Effector CD8-positive, alpha-beta T cell (primary cell): ENCODE data around the gene PARD3B.

Experiments used
- DNase-seq: peaks from one replicate; lab custom pipeline; 2025; lab: John Stamatoyannopoulos, UW

PARD3B gene

DNA sequence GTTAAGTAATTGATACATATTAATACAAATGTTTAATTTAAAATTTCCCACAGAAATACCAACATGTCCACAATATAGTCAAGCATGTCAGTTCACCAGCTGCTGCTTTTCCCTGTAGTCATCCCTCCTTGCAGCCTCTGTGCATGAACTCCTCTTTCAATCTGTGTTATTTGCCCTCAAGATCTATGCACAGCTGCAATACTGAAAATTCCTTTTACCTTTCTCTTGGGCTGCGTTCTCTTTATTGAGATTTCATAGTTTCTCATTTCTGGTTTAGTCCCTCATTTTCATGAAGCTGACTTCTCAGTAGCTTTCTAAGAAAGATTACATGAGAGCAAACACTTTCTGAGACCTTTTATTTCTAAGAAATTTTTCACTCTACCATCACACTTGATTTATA, 464.9 kb downstream of the PARD3B start:
- no peak for DNase-seq

- DNase-seq = no peak
Measured at GRCh38 chr2:205011031-205011430, 465.8 kb downstream of the PARD3B start.

DNA sequence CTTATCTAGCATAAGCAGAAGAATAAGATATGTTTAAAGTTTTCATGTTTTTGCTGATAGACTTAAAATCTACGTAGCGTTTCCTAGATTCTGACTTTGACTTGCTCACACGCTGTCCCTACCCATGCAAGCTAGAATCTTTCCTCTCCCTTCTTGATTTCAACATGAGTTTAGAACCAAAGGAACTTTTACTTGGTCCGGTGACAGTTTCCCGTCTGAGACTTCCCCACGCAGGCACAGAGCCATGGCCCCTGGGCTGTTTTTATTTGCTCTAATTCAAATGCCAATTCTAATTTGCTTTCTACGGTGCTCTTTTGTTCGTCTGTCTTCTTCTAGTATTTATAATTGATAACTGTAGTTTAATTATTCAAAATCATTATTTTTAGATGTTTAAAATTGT, 467.7 kb downstream of the PARD3B start:
- no peak for DNase-seq

DNA sequence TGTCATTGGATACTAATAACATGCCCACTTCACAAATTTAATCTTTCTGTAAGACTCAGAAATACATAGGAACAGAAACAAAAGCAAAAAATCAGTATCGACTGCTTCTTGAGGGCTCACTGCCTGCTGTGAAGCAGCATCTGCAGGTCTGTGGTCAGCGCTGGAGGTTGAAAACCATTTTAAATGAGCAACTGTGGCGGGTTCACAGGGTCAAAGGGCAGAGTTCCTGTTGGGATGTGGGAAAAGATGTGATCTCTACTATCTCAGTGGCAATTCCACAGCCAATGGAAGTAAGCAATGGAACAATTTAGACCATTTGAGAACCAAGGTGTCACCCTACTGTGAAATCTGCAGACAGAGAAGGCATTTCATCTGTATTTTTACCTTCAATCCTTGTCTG, 468.3 kb downstream of the PARD3B start:
- no peak for DNase-seq

GRCh38 chr2:205014201-205014600, 468.9 kb downstream of the PARD3B start:
- DNase-seq = no peak

DNA sequence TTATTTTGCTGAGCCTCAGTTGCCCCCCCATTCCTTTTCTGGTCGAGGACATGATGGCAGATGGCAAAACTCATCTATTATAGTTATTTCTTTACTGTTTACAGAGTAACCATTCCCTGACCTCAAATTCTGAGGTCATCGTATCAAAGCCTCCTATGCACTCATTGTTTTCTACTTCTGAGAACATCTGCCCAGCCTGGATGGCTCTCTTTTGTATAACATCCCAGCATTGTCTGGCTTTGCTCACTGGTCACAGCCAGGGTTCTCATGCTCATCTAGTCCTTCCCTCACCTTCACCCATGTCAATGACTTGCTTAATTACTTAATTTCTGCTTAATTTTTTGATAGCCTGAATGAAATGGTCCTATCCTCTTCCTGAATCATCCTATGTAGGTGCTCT, 472.1 kb downstream of the PARD3B start:
- DNase-seq = no peak

GRCh38 chr2:205017912-205018311, 472.6 kb downstream of the PARD3B start:
- no peak for DNase-seq

- DNase-seq = no peak
Measured at GRCh38 chr2:205020673-205021072, 475.4 kb downstream of the PARD3B start.

GRCh38 chr2:205022841-205023240, 477.6 kb downstream of the PARD3B start:
- no peak for DNase-seq

GRCh38 chr2:205024822-205025518, 479.7 kb downstream of the PARD3B start:
- no peak for DNase-seq

DNA sequence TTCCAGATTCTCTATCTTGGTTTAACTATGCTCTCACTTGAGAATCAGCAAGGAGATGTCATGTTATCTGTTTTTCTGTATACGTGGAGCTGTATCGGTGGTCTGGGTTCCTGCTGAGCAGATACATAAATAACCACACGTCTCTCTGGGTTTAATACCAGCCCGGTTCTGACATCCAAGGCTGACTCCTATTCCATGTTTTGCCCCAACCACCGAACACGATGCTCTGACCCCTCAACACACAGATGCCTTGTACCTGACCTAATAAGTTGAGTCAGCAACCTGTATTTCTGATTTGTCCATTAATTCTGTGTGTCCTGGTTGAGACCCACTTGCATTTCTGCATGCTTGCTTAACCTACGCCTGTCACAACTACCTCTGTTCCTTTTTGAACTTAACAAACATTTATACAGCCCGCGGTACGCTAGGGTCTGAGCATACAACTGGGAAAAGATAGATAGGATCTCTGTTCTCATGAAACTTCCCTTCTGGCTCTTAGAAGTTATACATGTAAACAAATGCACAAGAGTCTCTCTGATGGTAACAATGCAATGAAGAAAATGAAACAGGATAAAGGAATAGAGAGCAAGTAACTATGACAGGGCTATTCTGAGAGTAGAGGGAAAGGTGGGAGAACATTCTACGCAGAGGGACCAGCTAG, 480.4 kb downstream of the PARD3B start:
- no peak for DNase-seq

- DNase-seq = no peak
Measured at GRCh38 chr2:205030695-205031094, 485.4 kb downstream of the PARD3B start.

- no peak for DNase-seq
Measured at GRCh38 chr2:205032093-205032551, 486.8 kb downstream of the PARD3B start.

- no peak for DNase-seq
Measured at GRCh38 chr2:205033431-205033830, 488.2 kb downstream of the PARD3B start.

GRCh38 chr2:205034034-205034433, 488.8 kb downstream of the PARD3B start:
- DNase-seq = no peak

DNA sequence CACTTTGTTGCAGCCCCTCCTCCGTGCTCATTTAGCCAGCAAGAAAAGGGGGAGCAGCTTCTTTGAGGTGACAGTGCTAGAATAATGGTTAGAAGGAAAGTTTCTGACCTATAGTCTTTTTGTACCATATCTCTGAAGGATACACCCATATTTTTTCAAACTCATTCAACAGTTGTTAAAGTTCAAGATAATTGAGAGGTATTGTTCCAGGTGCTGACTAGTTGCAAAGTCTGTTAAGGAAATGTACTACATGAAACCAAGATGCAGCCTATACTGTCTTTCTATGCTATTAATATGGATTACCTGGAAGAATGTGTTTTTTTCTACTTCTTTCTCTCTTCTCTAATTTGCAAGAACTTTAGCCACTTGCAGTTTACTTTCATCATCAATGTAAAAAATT, 495.0 kb downstream of the PARD3B start:
- no peak for DNase-seq

GRCh38 chr2:205041472-205042130, 496.3 kb downstream of the PARD3B start:
- no peak for DNase-seq

- DNase-seq = no peak
Measured at GRCh38 chr2:205043285-205043684, 498.0 kb downstream of the PARD3B start.

DNA sequence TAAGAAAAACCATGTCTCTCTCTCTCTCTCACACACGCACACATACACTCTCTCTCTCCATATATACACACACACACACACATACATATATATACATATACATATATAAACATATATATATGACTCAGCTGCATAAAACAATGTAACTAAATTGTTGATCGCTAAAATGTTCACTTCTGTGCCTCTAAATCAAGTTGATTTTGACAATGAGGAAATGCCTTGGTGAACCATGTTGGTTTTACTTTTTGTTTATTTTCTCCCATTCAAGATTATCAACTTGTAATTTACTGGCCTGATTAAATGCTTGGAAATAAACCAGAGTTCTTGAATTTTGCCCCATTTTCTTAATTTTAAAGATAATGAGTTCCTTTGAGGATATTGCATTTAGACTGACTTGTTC, 500.4 kb downstream of the PARD3B start:
- DNase-seq = no peak

DNA sequence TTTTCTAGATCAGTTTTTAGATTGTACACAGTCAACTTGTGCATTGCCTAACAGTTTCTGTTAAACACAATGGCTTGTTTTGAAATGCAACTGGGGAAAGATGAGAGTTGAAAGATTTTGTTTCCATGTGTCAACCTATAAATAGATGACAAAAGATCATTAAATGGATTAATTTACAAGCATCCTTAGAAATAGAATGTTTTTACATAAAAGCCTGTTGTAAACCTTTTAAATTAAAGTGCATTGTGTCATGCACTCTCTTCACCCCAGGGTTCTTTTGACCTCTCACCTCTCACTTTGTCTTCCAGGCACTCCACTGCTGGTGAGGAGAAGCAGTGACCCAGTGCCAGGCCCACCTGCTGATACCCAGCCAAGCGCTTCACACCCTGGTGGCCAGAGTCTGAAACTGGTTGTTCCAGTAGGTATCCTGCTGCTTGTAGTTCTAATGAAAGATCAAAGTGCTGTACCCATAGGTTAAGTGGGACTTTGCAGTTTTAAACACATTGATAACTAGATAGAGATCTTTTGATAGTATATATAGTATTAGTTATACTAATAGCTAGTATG, 502.1 kb downstream of the PARD3B start:
- no peak for DNase-seq

- DNase-seq = no peak
Measured at GRCh38 chr2:205051417-205051816, 506.1 kb downstream of the PARD3B start.

GRCh38 chr2:205052781-205053180, 507.5 kb downstream of the PARD3B start:
- no peak for DNase-seq
